Measurements from ENCODE around the gene XYLT1. TPM values are rescaled to one million over a fixed set of nuclear protein-coding genes. Genes with fewer than 3 reads are reported as not detected.

The XYLT1 gene
- total RNA-seq, 6 experiments from 2014 or later: 22.0 to 51.1 (median 27.5) TPM

DNA sequence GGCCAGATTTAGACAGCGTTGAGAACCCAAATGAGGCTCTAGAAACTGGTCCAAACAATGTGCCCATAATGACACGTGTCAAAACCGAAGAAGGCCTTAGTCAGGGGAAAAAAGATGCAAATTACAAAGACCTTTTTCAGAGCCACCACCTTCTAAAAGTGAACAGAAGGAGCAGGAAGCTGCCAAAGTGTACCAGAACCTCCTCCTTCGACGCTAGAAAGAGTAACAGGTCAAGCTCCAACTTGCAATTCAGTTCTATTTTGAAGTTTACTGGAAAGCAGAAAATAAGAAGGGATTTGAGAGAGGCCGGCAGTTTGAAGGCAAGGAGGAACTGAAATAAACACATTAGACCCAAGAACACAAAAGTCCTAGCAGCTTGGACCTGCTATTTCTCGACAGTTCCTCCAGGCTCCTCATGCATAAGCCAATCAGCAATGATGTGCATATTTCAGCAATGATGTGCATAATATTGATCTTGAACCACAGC lies 61.8 kb downstream of the XYLT1 start:
- H3K27me3 Mint-ChIP-seq (ENCODE audit: insufficient read depth): peaks cover 3% of the 10 kb centered on the region; the same call in 1 of the 2 replicates
- H3K4me1 Mint-ChIP-seq (ENCODE audit: low read depth): peaks cover 63% of the 10 kb centered on the region
- no peak overlapping the region for H3K4me3 Mint-ChIP-seq
- DNase-seq: no peak
- TF ChIP-seq, protein P1, sequence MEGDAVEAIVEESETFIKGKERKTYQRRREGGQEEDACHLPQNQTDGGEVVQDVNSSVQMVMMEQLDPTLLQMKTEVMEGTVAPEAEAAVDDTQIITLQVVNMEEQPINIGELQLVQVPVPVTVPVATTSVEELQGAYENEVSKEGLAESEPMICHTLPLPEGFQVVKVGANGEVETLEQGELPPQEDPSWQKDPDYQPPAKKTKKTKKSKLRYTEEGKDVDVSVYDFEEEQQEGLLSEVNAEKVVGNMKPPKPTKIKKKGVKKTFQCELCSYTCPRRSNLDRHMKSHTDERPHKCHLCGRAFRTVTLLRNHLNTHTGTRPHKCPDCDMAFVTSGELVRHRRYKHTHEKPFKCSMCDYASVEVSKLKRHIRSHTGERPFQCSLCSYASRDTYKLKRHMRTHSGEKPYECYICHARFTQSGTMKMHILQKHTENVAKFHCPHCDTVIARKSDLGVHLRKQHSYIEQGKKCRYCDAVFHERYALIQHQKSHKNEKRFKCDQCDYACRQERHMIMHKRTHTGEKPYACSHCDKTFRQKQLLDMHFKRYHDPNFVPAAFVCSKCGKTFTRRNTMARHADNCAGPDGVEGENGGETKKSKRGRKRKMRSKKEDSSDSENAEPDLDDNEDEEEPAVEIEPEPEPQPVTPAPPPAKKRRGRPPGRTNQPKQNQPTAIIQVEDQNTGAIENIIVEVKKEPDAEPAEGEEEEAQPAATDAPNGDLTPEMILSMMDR (IDR thresholded peaks at IDR 0.05): no peak
- peaks cover 18% of the 10 kb centered on the region for H3K36me3 Mint-ChIP-seq (ENCODE audit: low read depth)
- no peaks in the 10 kb centered on the region for H3K9me3 Mint-ChIP-seq
- peak overlapping the region; percentile 2; the same call in 1 of the 2 replicates for H3K27ac Mint-ChIP-seq

DNA sequence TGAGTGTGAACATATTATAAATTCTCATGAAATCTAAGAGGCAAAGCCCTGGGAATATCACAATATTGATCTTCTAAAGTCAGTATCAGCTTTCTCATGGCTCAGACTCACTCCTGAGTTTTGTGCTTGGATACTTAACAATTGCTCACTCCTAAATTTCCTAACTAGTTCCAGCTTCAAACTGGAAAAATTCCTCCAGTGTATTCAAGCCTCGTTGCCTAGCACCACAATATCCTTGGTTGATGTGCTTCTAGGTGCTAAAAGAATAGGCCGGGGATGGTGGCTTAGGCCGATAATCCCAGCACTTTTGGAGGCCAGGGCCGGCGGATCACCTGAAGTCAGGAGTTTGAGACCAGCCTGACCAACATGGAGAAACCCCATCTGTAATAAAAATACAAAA lies 62.5 kb downstream of the XYLT1 start:
- Mint-ChIP-seq H3K27me3 (ENCODE audit: insufficient read depth) (peaks cover 3% of the 10 kb centered on the region; the same call in 1 of the 2 replicates), H3K4me1 (ENCODE audit: low read depth) (peaks cover 64% of the 10 kb centered on the region), H3K36me3 (ENCODE audit: low read depth) (peaks cover 18% of the 10 kb centered on the region; the same call in 1 of the 2 replicates), H3K27ac (no peak overlapping the region), H3K9me3 (no peaks in the 10 kb centered on the region), H3K4me3 (no peak overlapping the region)
- TF ChIP-seq, protein P1 (IDR thresholded peaks at IDR 0.05): no peak
- DNase-seq: no peak

DNA sequence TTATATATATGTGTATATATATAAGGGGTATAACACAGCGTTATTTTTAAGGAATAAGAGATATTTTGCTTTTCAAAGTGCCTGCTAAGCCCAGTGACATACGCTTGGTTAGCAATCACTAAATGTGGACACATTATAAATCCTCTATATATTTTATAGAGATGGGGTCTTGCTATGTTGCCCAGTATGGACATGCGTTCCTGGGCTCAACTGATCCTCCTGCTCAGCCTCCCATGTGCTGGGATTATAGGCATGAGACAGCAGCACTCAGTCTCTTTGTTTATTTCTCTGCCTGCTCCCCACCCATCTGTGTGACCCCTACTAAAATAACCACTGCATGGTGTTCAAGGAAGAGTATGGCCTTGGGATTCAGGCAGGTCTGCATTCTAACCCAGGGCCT lies 63.4 kb downstream of the XYLT1 start:
- Mint-ChIP-seq H3K27me3 (ENCODE audit: insufficient read depth) (peaks cover 3% of the 10 kb centered on the region; the same call in 1 of the 2 replicates), H3K9me3 (no peaks in the 10 kb centered on the region), H3K36me3 (ENCODE audit: low read depth) (peaks cover 14% of the 10 kb centered on the region; the same call in 1 of the 2 replicates), H3K4me1 (ENCODE audit: low read depth) (peaks cover 56% of the 10 kb centered on the region), H3K4me3 (no peak overlapping the region), H3K27ac (peak overlapping the region; percentile 68; the same call in 1 of the 2 replicates)
- TF ChIP-seq, protein P1 (IDR thresholded peaks at IDR 0.05): no peak
- no peak for DNase-seq

DNA sequence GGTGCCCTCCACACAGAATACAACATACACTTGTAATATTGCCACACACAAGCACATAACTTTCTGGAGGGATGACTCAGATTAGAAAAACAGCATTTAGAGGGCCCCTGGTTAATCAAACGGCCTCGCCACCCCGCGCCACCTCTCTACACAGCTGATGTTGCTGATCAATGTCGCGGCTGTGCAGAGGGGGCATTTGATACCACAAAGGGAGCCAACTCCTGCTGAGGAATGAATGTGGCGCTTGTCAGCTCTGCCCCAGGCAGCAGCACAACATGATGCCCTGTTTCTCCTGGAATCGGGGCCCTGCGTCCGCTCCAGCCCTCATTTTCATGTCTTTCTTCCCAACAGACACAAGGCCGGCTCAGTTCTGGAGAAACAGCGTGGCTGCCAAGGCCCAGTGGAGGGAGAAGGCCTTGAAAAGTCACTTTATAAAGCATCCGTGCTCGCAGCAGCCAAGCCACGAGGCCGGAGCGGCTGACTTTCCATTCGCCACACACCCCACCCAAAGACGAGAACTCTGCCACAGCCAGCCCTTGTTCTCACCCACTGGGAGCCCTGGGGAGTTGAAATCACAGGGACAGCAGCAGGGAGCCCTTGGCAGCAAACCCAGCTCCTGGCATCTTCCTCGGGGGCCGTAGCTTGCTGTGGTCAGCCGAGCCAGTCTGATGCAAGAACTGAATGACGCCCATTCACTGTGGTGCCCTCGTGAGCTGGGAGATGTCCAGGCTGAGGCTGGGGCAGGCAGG lies 65.6 kb downstream of the XYLT1 start:
- Mint-ChIP-seq H3K9me3 (no peaks in the 10 kb centered on the region), H3K27ac (peak overlapping the region; percentile 89), H3K36me3 (ENCODE audit: low read depth) (peaks cover 11% of the 10 kb centered on the region; the same call in 1 of the 2 replicates), H3K4me1 (ENCODE audit: low read depth) (peaks cover 47% of the 10 kb centered on the region), H3K27me3 (ENCODE audit: insufficient read depth) (peaks cover 3% of the 10 kb centered on the region; the same call in 1 of the 2 replicates), H3K4me3 (peak overlapping the region; percentile 81)
- DNase-seq: peak; percentile 76
- TF ChIP-seq, protein P1 (IDR thresholded peaks at IDR 0.05): no peak

DNA sequence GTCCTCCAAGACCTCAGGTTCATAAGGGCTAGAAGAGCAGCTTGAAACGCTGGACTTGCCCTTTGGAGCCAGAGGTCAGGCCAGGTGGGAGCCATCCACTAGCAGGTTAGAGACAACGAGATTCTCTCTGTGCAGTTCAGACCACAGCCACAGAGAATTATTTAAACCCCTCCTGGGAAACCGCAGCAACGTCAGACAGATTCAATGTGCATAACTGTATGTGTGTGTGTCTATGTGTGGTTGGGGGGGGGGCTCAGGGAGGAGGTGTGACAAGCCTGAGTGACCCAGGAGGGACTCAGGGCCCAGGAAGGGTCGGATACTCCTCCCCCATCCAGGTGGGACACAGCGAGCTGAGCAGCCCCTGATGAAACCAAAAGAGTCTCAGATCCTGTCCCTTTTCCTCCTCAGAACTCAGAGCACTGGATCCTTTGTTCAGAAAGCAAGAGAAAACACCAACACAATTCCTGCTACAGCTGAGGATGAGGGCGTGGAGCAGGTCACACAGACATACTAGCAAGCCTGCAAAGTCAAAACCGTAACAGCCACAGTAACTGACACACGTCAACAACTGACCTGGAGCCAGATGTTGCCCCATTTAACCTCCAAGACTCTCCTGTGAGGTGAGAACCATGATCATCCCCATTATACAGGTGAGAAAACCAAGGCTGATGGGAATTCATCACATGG lies 66.8 kb downstream of the XYLT1 start:
- Mint-ChIP-seq H3K27ac (peak overlapping the region; percentile 89), H3K27me3 (ENCODE audit: insufficient read depth) (peaks cover 3% of the 10 kb centered on the region; the same call in 1 of the 2 replicates), H3K36me3 (ENCODE audit: low read depth) (peaks cover 7% of the 10 kb centered on the region; the same call in 1 of the 2 replicates), H3K9me3 (no peaks in the 10 kb centered on the region), H3K4me3 (no peak overlapping the region), H3K4me1 (ENCODE audit: low read depth) (peaks cover 44% of the 10 kb centered on the region)
- DNase-seq: no peak
- TF ChIP-seq, protein P1 (IDR thresholded peaks at IDR 0.05): no peak

Measured in HFFc6 (cell line).